HL-60 (cell line): ENCODE measurements around the gene IMP4.

Experiments
- DNase-seq, 2 experiments: peaks; one replicate each; pipeline ENCODE4 v3.0.0-alpha.2; 2010 to 2020; ENCODE audit warnings: low read depth in 1 of 2, low spot score in 1 of 2
- H3K27ac ChIP-seq: fragments of 250-450 bp; sonication (Bioruptor Pico); replicated peaks from 2 replicates; pipeline ENCODE4 v1.5.1; 2020; ENCODE audit warnings: mild to moderate bottlenecking, moderate library complexity
- H3K27me3 ChIP-seq: fragments of 250-450 bp; sonication (Bioruptor Pico); 2 replicates; pipeline ENCODE4 v1.5.1; 2021; ENCODE audit warnings: mild to moderate bottlenecking, moderate library complexity; ENCODE audit not compliant: insufficient read depth, poor library complexity, severe bottlenecking
- H3K4me3 ChIP-seq: replicated peaks from 2 replicates; pipeline ENCODE4 v1.5.1; 2011; ENCODE audit warnings: mild to moderate bottlenecking, control low read depth, low read length; ENCODE audit not compliant: insufficient read depth
- GABPA ChIP-seq: IDR thresholded peaks from 2 replicates; pipeline ENCODE4 v1.6.1; 2012; ENCODE audit warnings: low read depth
- POLR2AphosphoS5 ChIP-seq: IDR thresholded peaks from 2 replicates; pipeline ENCODE4 v1.6.1; 2012; ENCODE audit warnings: low read depth
- SPI1 ChIP-seq: IDR thresholded peaks from 2 replicates; pipeline ENCODE4 v1.6.1; 2012; ENCODE audit warnings: low read depth, mild to moderate bottlenecking, borderline replicate concordance
- TF ChIP-seq, protein P1 (sequence below): IDR thresholded peaks from one replicate; pipeline ENCODE4 v1.5.1; 2011; ENCODE audit warnings: low read length, control low read depth, inconsistent platforms; ENCODE audit not compliant: insufficient read depth
- TF ChIP-seq, protein P2 (sequence below): IDR thresholded peaks from 2 replicates; pipeline ENCODE4 v1.6.1; 2012; ENCODE audit warnings: low read depth; ENCODE audit not compliant: insufficient replicate concordance

IMP4 gene

GRCh38 chr2:130334026-130334425, 8.7 kb upstream of the IMP4 start:
- TF ChIP-seq POLR2AphosphoS5: no peak
- TF ChIP-seq, protein P1, sequence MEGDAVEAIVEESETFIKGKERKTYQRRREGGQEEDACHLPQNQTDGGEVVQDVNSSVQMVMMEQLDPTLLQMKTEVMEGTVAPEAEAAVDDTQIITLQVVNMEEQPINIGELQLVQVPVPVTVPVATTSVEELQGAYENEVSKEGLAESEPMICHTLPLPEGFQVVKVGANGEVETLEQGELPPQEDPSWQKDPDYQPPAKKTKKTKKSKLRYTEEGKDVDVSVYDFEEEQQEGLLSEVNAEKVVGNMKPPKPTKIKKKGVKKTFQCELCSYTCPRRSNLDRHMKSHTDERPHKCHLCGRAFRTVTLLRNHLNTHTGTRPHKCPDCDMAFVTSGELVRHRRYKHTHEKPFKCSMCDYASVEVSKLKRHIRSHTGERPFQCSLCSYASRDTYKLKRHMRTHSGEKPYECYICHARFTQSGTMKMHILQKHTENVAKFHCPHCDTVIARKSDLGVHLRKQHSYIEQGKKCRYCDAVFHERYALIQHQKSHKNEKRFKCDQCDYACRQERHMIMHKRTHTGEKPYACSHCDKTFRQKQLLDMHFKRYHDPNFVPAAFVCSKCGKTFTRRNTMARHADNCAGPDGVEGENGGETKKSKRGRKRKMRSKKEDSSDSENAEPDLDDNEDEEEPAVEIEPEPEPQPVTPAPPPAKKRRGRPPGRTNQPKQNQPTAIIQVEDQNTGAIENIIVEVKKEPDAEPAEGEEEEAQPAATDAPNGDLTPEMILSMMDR: no peak
- TF ChIP-seq, protein P2, sequence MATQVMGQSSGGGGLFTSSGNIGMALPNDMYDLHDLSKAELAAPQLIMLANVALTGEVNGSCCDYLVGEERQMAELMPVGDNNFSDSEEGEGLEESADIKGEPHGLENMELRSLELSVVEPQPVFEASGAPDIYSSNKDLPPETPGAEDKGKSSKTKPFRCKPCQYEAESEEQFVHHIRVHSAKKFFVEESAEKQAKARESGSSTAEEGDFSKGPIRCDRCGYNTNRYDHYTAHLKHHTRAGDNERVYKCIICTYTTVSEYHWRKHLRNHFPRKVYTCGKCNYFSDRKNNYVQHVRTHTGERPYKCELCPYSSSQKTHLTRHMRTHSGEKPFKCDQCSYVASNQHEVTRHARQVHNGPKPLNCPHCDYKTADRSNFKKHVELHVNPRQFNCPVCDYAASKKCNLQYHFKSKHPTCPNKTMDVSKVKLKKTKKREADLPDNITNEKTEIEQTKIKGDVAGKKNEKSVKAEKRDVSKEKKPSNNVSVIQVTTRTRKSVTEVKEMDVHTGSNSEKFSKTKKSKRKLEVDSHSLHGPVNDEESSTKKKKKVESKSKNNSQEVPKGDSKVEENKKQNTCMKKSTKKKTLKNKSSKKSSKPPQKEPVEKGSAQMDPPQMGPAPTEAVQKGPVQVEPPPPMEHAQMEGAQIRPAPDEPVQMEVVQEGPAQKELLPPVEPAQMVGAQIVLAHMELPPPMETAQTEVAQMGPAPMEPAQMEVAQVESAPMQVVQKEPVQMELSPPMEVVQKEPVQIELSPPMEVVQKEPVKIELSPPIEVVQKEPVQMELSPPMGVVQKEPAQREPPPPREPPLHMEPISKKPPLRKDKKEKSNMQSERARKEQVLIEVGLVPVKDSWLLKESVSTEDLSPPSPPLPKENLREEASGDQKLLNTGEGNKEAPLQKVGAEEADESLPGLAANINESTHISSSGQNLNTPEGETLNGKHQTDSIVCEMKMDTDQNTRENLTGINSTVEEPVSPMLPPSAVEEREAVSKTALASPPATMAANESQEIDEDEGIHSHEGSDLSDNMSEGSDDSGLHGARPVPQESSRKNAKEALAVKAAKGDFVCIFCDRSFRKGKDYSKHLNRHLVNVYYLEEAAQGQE: no peak
- no peak for TF ChIP-seq SPI1
- no peak for TF ChIP-seq GABPA
- no peak for DNase-seq
- H3K27me3 ChIP-seq: peaks cover 11% of the 10 kb centered on the region
- no peak overlapping the region for H3K27ac ChIP-seq
- no peak overlapping the region for H3K4me3 ChIP-seq

DNA sequence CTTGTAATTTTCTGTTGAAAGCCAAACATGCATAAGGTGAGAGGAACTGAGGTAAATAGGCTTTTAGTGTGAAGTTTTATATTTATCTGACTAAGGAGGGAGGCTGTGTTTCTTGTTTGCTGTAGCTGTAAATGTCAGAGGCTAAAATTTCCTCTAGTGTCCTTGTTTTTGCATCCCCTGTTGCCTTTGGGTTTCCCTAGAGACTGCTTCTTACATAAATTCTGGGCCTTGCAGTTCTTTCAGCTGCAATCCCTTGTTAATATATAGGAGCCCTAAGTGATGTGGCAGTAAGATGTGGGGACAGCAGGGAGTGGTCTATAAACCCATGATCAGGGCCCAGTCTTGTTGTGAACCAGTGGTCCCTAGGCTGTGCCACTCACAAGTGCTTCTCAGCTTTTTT, 7.5 kb upstream of the IMP4 start:
- Histone ChIP-seq H3K27me3 (peaks cover 11% of the 10 kb centered on the region), H3K27ac (no peak overlapping the region), H3K4me3 (no peak overlapping the region)
- DNase-seq: no peak
- TF ChIP-seq POLR2AphosphoS5 (no peak), SPI1 (no peak), GABPA (no peak)
- TF ChIP-seq, protein P1: no peak
- TF ChIP-seq, protein P2: no peak

DNA sequence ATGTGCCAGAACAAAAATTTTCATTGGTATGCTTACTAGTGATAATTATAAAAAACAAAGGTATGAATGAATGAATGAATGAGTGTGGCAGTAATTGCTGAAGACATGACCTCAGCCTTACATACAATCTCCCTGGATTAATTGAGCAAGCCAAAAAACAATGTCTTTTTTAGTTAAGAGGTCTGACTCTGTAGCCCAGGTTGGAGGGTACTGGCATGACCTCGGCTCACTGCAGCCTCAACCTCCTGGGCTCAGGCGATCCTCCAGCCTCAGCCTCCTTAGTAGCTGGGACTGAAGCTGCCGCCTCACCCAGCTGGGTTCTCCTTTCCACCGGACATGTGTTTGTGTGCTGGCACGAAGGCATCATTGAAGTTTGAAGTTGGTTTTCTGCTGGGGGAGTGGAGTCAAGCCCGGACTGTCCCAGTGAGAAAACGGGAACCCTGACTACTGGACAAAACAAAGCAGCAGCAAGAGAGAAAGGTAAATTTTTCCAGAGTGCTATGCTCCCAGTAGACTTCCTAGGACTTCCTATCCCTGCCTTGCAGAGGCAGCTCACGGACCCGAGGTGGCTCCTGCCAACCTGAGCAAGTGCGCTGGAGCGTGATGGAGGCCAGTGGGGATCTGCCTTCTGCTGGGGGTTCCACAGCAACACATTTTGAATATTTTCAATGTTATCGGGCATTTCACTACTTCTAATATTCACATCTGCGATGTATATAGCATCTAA, 6.4 kb upstream of the IMP4 start:
- DNase-seq: no peak
- no peak overlapping the region for H3K27ac ChIP-seq
- TF ChIP-seq GABPA: no peak
- TF ChIP-seq, protein P1: no peak
- TF ChIP-seq, protein P2: no peak
- no peak for TF ChIP-seq POLR2AphosphoS5
- no peak for TF ChIP-seq SPI1
- H3K4me3 ChIP-seq: no peak overlapping the region
- peaks cover 4% of the 10 kb centered on the region for H3K27me3 ChIP-seq
